HG02610 (cell line): ENCODE measurements around the gene TCOF1.
"Not testable (repeated sequence)": the region's sequence is repeated elsewhere in the genome, so short reads cannot be mapped to it uniquely, and the experiment has no call there.

Experiments
- ATAC-seq: cut with Tn5 transposase; IDR thresholded peaks from one replicate; pipeline ENCODE4 v1.9.1; 2021; ENCODE audit warnings: mild to moderate bottlenecking, moderate library complexity; ENCODE audit not compliant: unreplicated experiment

The TCOF1 gene

DNA sequence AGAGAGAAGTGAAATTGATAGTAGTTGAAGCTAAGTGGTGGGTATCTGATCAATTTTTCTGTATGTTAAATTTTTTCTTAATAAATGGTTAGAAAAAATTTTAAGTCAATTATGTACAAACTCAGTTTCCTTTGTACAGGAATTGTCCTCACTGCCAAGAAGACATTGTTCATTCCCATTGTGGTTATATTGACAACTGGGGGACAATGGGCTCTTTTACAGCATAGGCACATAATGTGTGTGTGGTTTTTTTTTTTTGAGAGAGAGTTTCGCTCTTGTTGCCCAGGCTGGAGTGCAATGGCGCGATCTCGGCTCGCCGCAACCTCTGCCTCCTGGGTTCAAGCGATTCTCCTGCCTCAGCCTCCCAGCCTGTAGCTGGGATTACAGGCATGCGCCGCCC lies 68.7 kb downstream of the TCOF1 start:
- not testable (repeated sequence) for ATAC-seq

DNA sequence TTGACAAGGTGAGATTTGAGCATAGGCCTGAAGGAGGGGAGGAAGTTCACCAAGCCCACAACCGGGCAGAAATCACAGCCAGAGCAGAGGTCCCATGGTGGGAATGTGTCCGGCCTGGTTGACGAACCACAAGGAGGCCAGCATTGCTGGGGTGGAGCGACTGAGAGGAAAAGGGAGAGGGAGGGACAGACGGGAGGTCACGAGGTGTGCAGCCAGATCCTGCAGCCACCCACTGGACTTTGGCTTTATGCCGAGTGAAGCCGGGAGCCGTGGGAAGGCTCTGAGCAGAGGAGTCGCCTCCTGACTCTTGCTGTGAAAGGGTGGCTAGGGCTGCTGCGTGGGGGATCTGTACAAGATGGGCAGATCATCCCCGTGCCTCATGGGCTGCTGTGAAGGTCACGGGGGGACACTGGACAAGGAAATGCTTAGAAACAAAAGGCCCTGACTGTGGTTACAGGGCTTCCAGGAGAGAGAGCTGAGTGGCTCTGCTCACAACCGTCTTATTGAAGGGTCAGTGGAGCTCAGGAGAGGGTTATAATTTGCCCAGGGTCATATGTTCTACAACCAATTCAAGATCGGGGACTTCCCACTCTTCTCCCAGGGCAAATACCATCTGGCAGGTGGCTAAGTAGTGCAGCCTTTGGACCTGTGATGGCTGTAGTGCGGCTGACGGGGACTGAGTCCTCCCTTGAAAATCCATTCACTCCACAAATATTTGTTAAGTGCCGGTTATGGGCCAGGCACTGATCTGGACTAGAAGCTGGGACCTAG lies 70.8 kb downstream of the TCOF1 start:
- ATAC-seq = no peak

DNA sequence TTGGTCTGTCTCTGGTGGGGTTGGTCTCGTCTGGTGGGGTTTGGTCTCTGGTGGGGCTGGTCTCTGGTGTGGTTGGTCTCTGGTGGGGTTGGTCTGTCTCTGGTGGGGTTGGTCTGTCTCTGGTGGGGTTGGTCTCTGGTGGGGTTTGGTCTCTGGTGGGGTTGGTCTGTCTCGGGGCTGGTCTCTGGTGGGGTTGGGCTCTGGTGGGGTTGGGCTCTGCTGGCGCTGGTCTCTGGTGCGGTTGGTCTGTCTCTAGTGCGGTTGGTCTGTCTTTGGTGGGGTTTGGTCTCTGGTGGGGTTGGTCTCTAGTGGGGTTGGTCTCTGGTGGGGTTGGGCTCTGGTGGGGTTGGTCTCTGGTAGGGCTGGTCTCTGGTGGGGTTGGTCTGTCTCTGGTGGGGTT lies 71.5 kb downstream of the TCOF1 start:
- no peak for ATAC-seq

DNA sequence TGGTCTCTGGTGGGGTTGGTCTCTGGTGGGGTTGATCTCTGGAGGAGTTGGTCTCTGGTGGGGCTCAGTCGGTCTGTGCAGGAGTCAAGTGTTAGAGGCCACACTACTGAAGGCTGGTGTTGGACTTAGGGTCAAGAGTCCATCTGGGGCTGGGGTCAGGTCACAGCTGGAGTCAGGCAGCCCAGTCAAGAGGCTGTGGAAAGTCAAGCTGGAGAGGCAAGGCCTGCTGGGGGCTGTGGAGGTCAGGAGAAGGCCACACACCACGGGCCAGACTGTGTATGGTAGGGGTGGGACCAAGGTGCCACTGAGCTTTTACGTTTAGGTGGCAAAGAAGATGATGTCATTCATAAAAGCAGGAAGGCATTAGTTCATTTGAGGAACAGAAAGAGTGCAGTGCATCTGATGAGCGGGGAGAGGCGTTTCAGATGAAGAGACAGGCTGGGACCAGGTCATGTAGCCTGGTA lies 71.9 kb downstream of the TCOF1 start:
- ATAC-seq = peak; percentile 53

DNA sequence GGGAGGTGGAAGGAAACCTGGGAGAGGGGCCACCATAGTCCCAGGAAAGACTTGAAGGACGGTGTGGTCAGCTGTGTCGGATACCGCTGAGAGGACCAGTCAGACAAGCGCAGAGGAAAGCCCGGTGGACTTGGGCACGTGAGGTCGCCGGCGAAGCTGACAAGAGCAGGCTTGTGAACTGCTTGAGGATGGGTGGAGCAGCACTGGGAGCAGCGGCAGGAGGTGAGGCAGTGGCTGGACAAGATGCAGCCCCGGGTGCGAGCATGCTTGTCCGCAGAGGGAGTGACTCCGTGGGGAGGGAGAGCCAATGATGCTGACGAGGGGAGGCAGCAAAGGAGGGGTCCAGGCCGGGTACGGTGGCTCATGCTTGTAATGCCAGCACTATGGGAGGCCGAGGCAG lies 73.6 kb downstream of the TCOF1 start:
- no peak for ATAC-seq

DNA sequence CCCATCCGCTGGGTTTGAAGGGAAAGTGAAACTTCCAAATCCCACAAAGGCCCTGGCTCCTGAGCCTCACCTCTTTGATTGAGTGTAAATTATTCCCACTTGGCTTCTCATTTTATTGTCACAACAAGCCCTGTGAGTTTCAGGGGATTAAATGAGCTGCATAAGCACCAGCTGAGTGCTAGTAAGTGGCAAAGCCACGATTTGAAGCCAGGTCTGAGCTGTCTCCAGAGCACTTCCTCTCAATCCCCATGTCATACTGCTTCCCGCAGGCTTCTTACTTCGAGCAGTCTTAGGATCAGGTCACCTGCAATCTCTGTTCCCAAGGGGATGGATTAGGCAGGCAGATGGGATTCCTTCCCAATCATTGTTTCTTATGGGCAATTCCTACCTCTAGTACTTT lies 74.1 kb downstream of the TCOF1 start:
- no peak for ATAC-seq

DNA sequence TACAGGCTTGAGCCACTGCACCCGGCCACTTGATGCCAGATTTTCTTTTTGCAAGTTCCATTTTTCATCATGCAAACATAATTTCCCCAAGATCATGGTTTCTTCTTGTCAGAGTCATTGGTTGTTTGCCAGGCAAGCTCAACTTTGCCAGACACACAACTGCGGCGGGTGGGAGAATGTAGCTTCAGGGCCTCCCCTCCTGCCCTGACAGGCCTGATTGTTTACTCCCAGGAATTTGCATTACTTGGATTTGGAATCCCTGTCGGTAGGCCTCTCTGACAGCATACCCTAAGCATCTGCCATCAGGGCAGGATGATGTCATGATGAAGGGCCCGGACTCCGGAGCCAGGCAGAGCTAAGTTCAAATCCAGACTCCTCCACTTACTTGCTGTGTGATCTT lies 77.0 kb downstream of the TCOF1 start:
- ATAC-seq = no peak

DNA sequence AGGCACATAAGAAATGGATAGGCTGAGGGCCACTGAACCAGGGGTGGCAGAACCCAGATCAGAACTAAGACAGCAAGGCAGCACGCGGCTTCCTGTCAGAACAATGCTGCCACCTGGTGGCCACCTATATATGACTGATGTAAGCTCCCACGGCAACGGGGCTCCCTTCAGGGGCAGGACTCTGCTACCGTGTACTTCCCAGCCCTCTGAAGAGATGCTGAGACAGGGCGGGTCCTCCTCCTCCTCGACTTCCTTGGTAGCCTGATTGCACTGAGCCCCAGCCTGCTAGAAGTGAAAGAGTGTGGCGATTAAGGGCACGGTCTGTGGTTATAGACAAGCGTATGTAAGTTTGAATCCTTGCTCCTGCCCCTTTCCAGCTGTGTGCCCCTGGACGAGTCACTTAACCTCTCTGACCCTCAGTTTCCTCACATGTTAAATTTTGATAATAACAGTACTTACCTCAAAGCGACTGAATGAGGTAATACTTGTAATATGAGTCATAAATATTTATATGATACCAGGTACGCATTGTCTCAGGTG lies 78.7 kb downstream of the TCOF1 start:
- ATAC-seq = peak; percentile 86

DNA sequence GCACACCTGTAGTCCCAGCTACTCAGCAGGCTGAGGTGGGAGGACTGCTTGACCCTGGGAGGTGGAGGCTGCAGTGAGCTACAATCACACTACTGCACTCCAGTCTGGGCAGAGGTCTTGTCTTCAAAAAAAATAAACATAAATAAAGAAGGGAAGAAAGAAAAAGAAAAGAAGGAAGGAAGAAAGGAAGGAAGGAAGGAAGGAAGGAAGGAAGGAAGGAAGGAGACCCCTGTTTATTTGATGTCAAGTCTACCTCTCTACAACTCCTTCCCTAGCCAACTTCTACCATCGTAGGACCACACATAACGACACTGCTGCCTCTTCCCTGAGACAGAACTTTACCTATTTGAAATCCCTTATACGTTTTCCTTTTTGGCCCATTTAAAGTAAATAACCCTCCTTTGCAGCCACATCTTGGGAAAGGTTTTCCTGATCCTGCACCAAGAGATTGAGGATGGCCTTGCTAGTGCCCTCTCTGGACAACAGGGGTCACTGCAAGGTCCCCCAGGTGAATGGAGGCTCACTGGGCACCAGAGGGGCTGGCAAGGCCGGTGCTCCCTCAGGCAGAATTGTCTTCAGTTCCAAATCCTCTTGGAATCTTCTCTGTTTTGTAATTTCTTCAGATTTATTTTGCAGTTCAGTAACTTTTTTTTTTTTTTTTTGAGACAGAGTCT lies 81.5 kb downstream of the TCOF1 start:
- no peak for ATAC-seq

DNA sequence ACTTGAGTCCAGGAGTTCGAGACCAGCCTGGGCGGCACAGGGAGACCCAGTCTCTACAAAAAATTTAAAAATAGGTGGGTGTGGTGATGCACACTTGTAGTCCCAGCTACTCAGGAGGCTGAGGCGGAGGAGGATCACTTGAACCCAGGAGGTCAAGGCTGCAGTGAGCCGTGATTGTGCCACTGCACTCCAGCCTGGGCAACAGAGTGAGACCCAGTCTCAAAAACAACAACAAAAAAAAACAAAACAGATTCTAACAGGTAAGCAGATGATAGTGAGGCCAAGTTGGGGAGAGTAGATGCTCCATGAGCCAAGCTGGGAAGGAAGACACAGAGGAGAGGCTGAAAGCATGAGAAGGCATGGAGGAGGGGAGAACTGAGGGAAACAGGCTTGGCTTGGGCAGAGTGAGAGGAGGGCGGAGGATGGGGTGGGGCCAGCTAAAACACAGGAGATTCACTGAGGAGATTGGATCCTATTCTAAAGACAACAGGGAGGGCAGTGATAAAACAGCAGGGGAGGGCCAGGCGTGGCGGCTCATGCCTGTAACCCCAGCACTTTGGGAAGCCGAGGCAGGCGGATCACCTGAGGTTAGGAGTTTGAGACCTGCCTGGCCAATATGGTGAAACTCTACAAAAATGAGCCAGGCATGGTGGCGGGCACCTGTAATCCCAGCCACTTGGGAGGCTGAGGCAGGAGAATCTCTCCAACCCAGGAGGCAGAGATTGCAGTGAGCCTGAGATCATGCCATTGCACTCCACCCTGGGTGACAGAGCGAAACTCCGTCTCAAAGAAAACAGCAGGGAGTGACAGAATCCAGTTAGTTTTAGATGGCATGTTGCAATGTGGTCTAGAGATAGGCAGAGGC lies 83.7 kb downstream of the TCOF1 start:
- no peak for ATAC-seq

DNA sequence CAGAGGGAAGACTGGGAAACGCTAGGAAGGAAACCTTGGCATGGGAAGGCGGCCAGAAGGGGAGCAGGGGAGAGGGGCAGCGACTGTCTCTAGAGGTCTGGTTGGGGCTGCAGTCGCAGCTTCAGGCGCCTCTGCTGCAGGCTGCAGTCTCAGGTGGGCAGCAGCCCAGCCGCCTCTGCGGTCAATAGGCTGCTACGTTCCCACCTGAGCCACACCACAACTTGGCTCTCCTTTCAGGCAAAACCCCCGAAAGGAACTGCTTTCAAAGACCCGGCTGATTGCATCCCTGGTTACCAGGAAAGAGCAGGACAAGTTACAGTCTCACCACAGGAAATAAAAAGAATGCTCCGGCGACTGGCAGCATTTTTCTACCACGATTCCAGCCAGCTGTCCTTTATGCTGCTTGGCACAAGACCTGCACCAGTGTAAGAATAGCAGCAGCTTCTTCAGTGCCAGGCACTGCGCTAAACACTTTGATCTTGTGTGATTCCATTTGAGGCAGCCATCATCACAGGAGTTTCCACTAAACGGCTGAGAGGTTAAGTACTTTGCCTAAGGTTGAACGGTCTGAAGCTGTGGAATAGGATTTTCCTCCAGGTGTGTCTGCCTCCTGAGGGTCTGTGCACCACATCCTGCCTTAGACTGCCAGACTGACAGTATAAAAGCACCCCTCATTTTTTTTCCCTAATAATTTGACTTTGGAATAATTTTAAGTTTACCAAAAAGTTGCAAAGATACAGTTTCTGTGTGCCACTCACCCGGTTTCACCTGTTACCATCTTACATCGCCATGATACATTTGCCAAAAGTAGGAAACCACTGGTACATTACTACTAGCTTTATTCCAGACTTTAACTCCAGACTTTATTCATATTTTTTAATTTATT lies 84.6 kb downstream of the TCOF1 start:
- ATAC-seq = no peak

DNA sequence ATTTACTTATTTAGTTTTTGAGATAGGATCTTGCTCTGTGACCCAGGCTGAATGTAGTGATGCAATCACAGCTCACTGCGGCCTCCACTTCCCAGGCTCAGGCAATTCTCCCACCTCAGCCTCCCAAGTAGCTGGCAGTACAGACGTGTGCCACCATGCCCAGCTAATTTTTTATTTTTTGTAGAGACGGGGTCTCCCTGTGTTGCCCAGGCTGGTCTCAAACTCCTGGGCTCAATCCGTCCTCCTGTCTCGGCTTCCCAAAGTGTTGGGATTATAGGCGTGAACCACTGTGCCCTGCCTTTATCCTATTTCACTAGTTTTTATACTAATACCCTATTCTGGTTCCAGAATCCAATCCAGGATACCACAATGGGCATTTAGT lies 85.2 kb downstream of the TCOF1 start:
- no peak for ATAC-seq

DNA sequence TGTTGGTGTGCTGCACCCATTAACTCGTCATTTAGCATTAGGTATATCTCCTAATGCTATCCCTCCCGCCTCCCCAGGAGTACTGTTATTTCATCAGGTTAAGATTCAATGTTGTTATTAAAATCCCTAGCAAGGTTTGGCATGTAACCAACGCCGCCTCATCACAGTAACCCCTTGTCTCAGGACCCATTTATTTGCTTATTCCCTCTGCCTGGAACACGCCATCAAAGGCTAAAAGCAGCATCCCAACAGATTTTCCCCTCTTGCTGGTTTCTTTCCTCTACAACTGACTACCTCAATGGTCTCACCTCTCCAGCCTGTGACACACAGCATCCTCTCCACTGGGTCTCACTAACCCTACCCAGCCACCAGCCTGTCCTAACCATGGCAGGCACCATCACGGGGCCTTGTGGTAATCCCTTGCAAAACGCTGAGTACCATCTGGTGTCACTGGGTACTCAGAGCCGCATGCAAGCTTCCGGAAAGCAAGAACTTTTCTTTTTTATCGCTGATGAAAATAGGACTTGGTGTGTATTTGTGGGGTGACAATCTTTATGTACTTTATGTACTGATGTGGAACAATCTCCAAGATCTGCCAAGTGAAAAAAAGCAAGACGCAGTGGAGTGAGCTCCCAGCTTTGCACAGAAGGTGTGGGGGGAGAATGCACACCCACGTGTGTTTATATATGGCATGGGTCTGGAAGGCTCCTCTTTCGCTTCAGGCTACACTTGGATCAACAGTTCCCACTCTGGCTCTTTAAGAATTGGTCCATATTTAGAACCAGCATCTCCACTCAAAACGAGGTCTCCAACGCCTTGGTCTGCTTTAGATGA lies 86.0 kb downstream of the TCOF1 start:
- no peak for ATAC-seq

DNA sequence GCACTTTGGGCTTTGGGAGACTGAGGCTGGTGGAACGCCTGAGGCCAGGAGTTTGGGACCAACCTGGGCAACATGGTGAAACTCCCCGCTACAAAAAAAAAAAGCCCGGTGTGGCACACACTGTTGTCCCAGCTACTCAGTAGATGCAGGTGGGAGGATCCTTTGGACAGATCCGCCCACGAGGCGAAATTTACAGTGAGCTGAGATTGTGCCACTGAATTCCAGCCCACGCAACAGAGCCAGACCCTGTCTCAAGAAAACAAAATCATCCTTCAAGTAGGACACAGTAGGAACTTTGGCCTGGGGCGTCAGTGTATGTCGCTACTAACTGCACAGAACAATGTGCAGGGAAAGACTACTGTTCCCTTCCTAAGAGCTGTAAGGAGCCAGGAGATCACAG lies 87.3 kb downstream of the TCOF1 start:
- no peak for ATAC-seq

DNA sequence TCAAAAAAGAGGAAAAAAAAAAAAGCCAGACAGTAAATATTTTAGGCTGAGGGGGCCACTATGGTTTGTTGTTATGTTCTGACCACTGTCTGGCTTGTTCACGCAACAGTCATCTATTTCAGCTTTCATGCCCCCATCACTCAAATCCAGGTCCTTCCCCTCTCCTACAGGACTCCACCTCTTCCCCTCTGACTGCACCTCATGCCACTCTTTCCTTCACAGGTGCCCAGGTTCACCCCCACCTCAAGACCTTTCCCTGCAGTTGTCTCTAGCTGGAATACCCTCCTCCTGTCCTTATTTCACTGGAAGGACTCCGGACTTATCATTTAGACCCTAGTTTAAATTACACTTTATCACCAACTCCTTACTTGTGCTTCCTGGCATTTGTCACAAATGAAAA lies 88.6 kb downstream of the TCOF1 start:
- ATAC-seq = no peak

DNA sequence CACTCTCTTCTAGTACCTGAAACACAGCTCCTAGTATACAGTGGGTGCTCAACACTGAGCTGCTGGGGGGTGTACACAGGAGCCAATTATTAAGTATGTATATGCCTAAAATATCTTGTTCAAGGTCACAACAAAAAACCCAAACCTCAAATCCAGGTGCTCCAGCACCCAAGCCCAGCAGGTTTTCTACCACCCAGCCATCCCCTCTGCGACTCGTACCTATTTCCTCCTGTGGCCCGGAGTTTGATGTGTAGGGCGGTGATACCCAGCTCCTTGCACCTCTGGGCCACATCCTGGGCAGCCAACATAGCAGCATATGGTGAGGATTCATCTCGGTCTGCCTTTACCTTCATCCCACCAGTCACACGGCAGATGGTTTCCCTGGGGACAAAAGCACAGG lies 89.1 kb downstream of the TCOF1 start:
- no peak for ATAC-seq

DNA sequence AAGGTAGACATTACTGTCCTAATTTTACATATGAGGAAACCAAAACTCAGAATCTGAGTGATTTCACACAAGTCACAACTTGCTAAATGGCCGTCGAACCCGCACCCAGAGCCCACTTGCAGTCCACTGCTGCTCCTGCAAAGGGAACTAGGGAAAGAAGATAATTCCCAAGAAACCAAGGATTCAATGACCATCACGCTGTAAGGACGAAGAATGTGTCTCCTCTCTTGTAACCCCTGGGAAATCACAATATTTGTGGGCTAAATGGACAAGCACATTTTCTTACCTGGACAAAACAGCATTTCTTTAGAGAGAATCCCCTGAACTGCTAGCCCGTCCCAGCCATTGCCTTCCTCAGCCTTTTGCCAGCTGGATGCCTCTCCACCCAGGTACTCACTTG lies 89.7 kb downstream of the TCOF1 start:
- ATAC-seq = no peak

DNA sequence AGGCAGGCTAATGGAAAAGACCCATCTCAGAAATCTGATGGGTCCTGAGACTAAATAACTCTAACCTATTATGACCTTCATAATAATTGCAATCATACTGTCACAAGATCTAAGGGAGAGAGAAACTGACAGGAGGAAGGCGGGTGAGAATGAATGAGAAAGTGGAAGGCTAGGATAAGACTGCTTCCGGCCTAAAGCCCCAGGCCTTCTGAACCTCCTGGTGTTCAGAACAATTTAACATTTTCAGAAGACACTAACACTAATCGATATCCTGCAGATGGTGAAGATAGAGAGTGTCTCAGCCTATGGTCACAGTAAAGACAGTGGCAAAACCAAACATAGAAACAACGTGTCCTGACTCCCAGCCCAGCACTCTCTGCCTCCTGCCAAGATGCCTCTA lies 90.8 kb downstream of the TCOF1 start:
- no peak for ATAC-seq

DNA sequence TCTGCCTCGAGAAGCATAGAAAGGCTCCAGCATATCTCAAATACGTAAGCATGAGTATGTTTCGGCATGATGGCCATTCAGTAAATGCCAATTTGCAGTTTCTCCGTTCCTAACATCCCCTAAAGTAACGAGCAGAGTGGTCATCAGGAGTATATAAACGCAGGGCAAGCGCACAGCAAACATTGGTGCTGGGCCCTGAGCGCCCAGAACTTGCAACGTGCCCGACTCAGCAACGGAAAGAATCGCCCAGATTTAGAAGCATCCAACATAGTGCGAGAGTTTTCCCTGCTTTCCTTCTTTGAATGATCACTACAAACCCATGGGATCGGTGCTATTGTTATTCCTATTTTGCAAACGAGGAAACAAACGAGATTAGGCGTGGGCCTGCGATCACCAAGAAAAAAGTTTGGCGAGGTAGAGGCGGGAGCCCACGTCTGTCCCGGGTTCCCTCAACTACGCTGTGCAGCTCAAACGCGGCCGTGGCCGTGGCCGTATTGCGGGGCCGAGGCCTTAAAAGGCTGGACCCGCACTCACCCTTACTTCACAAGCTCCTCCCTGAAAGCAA lies 91.5 kb downstream of the TCOF1 start:
- peak; percentile 19 for ATAC-seq
